Fibroblast of skin of back (primary cell): ENCODE results near the gene RBX1. TPM values are rescaled to one million over a fixed set of nuclear protein-coding genes. Genes with fewer than 3 reads are reported as not detected.
"Not testable (repeated sequence)": the region's sequence is repeated elsewhere in the genome, so short reads cannot be mapped to it uniquely, and the experiment has no call there.

Source experiments
- DNase-seq: peaks from one replicate; pipeline ENCODE4 v3.0.0-alpha.2; 2013
- polyA plus RNA-seq, 2 experiments: library from polyadenylated mRNA; unstranded; fragments of 120-200 nt; gene quantifications; one replicate each; pipeline ENCODE4 v1.2.1, GENCODE V29; 2013; ENCODE audit not compliant: insufficient read length in 2 of 2

Gene RBX1
- 82.5 TPM for polyA plus RNA-seq (2013, experiment 1 of 2; ENCODE audit: insufficient read length)
- polyA plus RNA-seq (2013, experiment 2 of 2; ENCODE audit: insufficient read length) = 67.3 TPM

- peak; percentile 99 for DNase-seq
Measured at GRCh38 chr22:40950962-40951794, at the start of gene RBX1. Gene RBX1, plus strand, starts transcription at chr22:40951378. Its CDS starts 21 bp downstream, at chr22:40951399.

GRCh38 chr22:40904101-40904500 lies 47.1 kb upstream of the RBX1 start:
- no peak for DNase-seq

- DNase-seq = no peak
Measured at GRCh38 chr22:40908895-40909294, 42.3 kb upstream of the RBX1 start.

- peak; percentile 53 for DNase-seq
Measured at GRCh38 chr22:40911772-40912171, 39.4 kb upstream of the RBX1 start.

- not testable (repeated sequence) for DNase-seq
Measured at GRCh38 chr22:40912987-40913386, 38.2 kb upstream of the RBX1 start.

GRCh38 chr22:40919446-40919845 lies 31.7 kb upstream of the RBX1 start:
- DNase-seq = no peak

GRCh38 chr22:40920526-40920925 lies 30.7 kb upstream of the RBX1 start:
- DNase-seq = no peak

- peak; percentile 63 for DNase-seq
Measured at GRCh38 chr22:40922484-40923303, 28.5 kb upstream of the RBX1 start.

GRCh38 chr22:40928657-40929056 lies 22.5 kb upstream of the RBX1 start:
- no peak for DNase-seq

- DNase-seq = no peak
Measured at GRCh38 chr22:40932396-40932795, 18.8 kb upstream of the RBX1 start.

GRCh38 chr22:40939202-40939601 lies 12.0 kb upstream of the RBX1 start:
- DNase-seq = no peak

GRCh38 chr22:40951795-40952605 lies 822 bp downstream of the RBX1 start:
- no peak for DNase-seq

- DNase-seq = peak; percentile 3
Measured at GRCh38 chr22:40953471-40953870, 2.3 kb downstream of the RBX1 start.

- DNase-seq = no peak
Measured at GRCh38 chr22:40954113-40954512, 2.9 kb downstream of the RBX1 start.

- DNase-seq = no peak
Measured at GRCh38 chr22:40955571-40955970, 4.4 kb downstream of the RBX1 start.

- DNase-seq = no peak
Measured at GRCh38 chr22:40957601-40958000, 6.4 kb downstream of the RBX1 start.

- DNase-seq = no peak
Measured at GRCh38 chr22:40958299-40958698, 7.1 kb downstream of the RBX1 start.

GRCh38 chr22:40960145-40960544 lies 9.0 kb downstream of the RBX1 start:
- DNase-seq = no peak

GRCh38 chr22:40965936-40966725 lies 15.0 kb downstream of the RBX1 start:
- no peak for DNase-seq

- DNase-seq = no peak
Measured at GRCh38 chr22:40966726-40967085, 15.5 kb downstream of the RBX1 start.

GRCh38 chr22:40967111-40967760 lies 16.1 kb downstream of the RBX1 start:
- DNase-seq = no peak
